ENCODE measurements around the gene HINT2. TPM values are rescaled to one million over a fixed set of nuclear protein-coding genes. Genes with fewer than 3 reads are reported as not detected.

HINT2 gene
- total RNA-seq, 1 donor from 2014 or later, result 37.1 TPM

GRCh38 chr9:35771534-35771933, 43.3 kb downstream of the HINT2 start:
- Histone ChIP-seq H3K4me1 (peaks cover 19% of the 10 kb centered on the region), H3K9me3 (no peaks in the 10 kb centered on the region), H3K36me3 (no peaks in the 10 kb centered on the region), H3K27ac (peak overlapping the region; percentile 53), H3K4me3 (peak overlapping the region; percentile 8), H3K27me3 (no peaks in the 10 kb centered on the region)
- intact Hi-C loops (cut with DNase I), result no loop called here
- TF ChIP-seq, protein P1, sequence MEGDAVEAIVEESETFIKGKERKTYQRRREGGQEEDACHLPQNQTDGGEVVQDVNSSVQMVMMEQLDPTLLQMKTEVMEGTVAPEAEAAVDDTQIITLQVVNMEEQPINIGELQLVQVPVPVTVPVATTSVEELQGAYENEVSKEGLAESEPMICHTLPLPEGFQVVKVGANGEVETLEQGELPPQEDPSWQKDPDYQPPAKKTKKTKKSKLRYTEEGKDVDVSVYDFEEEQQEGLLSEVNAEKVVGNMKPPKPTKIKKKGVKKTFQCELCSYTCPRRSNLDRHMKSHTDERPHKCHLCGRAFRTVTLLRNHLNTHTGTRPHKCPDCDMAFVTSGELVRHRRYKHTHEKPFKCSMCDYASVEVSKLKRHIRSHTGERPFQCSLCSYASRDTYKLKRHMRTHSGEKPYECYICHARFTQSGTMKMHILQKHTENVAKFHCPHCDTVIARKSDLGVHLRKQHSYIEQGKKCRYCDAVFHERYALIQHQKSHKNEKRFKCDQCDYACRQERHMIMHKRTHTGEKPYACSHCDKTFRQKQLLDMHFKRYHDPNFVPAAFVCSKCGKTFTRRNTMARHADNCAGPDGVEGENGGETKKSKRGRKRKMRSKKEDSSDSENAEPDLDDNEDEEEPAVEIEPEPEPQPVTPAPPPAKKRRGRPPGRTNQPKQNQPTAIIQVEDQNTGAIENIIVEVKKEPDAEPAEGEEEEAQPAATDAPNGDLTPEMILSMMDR (IDR thresholded peaks at IDR 0.05), result no peak
- ATAC-seq (no peak), DNase-seq (no peak)

DNA sequence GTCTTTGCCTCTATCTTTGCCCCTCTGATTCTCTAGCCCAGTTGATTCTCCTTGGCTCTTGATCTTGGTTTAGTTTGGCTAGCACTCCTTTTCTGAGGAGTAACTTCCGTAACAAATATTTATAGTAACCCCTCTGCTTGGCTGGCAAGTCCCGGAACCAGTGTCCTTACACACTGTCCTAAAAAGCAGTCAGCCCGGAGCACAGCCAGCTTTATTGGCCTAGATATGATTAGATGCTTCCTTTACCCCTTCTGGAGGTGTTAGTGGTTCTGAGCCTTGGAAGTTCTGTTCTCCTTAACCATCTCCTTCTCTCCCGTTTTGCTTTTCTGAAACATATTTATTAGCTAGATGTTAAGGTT, 43.8 kb downstream of the HINT2 start:
- H3K27me3 ChIP-seq, result no peaks in the 10 kb centered on the region
- H3K9me3 ChIP-seq, result no peaks in the 10 kb centered on the region
- peak overlapping the region; percentile 53 for H3K27ac ChIP-seq
- peak overlapping the region; percentile 8 for H3K4me3 ChIP-seq
- DNase-seq (no peak), ATAC-seq (peak; percentile 68)
- no peaks in the 10 kb centered on the region for H3K36me3 ChIP-seq
- H3K4me1 ChIP-seq, result peaks cover 19% of the 10 kb centered on the region
- TF ChIP-seq, protein P1 (IDR thresholded peaks at IDR 0.05), result no peak
- intact Hi-C loops (cut with DNase I), result no loop called here

- no peak for DNase-seq
- intact Hi-C loops (cut with DNase I), result no loop called here
- H3K4me3 ChIP-seq, result no peak overlapping the region
- H3K27ac ChIP-seq, result no peak overlapping the region
- no peaks in the 10 kb centered on the region for H3K36me3 ChIP-seq
- TF ChIP-seq, protein P1 (IDR thresholded peaks at IDR 0.05), result no peak
- ATAC-seq, result no peak
- no peaks in the 10 kb centered on the region for H3K9me3 ChIP-seq
- peaks cover 19% of the 10 kb centered on the region for H3K4me1 ChIP-seq
- H3K27me3 ChIP-seq, result no peaks in the 10 kb centered on the region
These were observed 45.1 kb downstream of the HINT2 start for GRCh38 chr9:35769763-35770162.

DNA sequence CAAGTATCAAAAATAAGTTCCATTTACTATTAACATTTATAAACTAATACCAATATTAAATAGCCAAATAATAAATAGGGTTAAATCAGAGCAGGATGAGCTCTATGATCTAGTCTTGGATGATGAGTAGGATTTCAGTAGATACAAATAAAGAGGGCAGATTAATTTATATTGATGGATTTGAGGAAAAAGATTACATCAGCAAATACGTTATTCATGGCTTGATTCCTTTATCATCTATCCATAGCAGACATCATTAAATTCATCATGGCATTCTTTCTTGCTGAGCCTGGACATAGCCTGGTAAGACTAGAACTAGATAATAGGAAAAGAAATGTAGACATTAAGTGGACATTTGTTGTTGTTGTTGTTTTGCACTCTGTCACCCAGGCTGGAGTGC, 47.4 kb downstream of the HINT2 start:
- TF ChIP-seq, protein P1 (IDR thresholded peaks at IDR 0.05), result no peak
- DNase-seq (no peak), ATAC-seq (no peak)
- Histone ChIP-seq H3K4me1 (peaks cover 19% of the 10 kb centered on the region), H3K9me3 (no peaks in the 10 kb centered on the region), H3K27me3 (no peaks in the 10 kb centered on the region), H3K27ac (no peak overlapping the region), H3K4me3 (no peak overlapping the region), H3K36me3 (no peaks in the 10 kb centered on the region)
- intact Hi-C loops (cut with DNase I), result no loop called here

GRCh38 chr9:35766997-35767396, 47.8 kb downstream of the HINT2 start:
- H3K4me3 ChIP-seq, result no peak overlapping the region
- intact Hi-C loops (cut with DNase I), result no loop called here
- ATAC-seq, result no peak
- H3K4me1 ChIP-seq, result peaks cover 16% of the 10 kb centered on the region
- H3K36me3 ChIP-seq, result no peaks in the 10 kb centered on the region
- TF ChIP-seq, protein P1 (IDR thresholded peaks at IDR 0.05), result no peak
- H3K9me3 ChIP-seq, result no peaks in the 10 kb centered on the region
- no peak overlapping the region for H3K27ac ChIP-seq
- H3K27me3 ChIP-seq, result no peaks in the 10 kb centered on the region
- no peak for DNase-seq

- no peaks in the 10 kb centered on the region for H3K9me3 ChIP-seq
- TF ChIP-seq, protein P1 (IDR thresholded peaks at IDR 0.05), result no peak
These were observed 51.0 kb downstream of the HINT2 start for GRCh38 chr9:35763803-35764202.

More at GRCh38 chr9:35763803-35764202, 51.0 kb downstream of the HINT2 start:
- no peak for ATAC-seq
- intact Hi-C loops (cut with DNase I), result no loop called here
- Histone ChIP-seq H3K27ac (no peak overlapping the region), H3K4me3 (no peak overlapping the region), H3K36me3 (no peaks in the 10 kb centered on the region), H3K4me1 (peaks cover 3% of the 10 kb centered on the region), H3K27me3 (no peaks in the 10 kb centered on the region)
- no peak for DNase-seq

Measured in upper lobe of right lung (tissue), 1 donor.